NCI-H510A treated with DMSO at 0.1 percent for 48 hours (cell line): ENCODE data around the gene STUM.

Experiments used
- DNase-seq: peaks from one replicate; lab custom pipeline; 2025; lab: John Stamatoyannopoulos, UW

Gene STUM

GRCh38 chr1:226640321-226641136 is 92.0 kb downstream of the STUM start:
- DNase-seq: peak; percentile 64

DNA sequence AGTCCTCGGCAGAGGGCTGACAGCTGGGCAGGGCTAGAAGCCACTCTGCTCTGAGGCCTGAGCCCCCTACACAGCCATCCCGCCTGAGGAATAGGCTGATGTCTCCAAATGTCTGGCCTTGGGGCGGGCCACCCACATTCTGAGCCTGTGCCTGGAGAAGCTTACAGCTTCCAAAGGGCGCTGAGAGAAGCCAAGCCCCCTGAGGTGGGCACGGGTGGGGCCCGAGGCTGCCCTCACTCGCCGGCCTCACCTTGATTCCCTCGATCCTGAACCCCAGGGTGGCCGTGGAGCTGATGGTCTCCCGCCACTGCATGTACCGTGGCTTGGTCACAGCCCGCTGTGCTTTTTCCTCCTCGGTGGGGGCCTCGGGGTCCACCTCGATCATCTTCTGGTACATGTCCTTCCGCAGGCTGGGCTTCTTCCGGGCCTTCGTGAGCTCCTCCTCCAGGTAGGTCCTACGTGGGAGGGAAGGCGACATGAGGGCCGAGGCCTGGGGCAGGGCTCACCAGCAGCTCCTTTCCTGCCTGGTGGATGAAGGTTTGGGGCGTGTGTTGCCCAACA is 93.2 kb downstream of the STUM start:
- no peak for DNase-seq

DNA sequence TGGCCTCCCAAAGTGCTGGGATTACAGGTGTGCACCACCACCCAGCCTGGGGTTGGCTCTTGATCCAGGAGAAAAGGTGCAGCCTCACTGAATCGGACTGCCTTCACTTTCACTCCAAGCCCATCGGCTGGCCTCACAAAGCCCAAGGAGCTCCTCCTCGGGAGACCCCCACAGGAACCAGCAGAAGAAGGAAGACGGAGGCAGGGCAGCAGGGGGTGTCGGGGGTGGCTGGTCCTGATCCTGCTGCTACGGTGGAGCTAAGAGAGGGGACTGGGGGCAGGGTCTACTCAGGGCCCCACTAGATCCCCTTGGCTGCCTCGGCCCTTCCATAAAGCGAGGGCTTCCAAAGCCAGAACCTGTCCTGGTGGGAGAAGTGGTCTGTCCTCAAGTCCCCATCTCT is 93.9 kb downstream of the STUM start:
- no peak for DNase-seq

DNA sequence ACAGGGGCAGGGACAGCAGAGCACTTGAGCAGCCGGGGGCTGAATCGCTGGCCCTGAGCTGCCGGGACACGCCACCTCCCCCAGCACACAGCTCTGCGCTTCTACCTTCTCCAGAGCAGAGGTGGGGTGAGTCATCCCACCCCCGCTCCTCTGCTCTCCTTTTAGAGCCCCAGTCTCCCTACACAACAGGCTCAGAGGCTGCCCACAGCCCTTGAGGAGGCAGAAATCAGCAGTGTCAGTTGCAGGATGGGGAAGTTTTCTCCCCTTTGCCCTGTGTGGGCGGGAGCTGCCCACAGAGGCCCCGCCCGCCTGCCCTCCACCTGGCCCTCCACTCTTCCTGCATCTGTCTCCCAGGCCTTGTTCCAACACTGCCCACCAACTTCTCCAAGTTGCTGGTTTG is 94.6 kb downstream of the STUM start:
- DNase-seq: no peak

- DNase-seq: no peak
Measured at GRCh38 chr1:226643611-226644540, 95.3 kb downstream of the STUM start.

- no peak for DNase-seq
Measured at GRCh38 chr1:226644541-226645176, 96.1 kb downstream of the STUM start.

DNA sequence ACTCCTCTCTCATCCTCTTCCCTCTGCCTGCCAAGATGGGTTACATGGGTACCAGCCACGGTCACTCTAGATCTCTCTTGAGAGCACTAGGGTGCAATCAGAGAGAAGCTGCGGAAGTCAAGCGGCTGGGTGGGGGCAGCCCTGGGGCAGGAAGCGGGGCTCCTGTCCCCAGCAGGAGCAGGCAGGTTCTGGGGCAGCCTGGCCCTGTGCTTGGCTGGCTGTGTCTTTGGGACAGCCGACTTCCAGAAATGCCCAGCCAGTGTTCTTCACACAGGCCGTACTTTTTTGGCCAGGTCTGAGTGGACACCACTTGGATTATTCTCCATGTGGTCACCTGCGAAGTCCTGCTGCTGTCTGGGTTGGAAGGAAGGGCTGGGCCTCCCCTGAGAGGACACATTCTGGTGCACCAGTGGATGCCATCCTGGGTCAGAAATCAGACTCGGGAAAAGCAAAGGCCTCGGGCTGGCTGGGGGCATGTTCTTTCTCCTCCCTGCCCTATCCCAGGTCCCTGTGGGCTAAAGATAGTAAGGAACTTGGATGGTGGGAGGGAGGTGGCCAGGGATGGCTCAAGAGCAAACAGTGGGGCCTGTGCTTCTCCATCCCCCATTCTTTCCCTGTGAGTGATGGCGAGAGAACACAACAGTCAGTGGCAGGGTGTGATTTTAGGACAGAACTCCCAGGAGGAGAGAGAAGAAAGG is 96.9 kb downstream of the STUM start:
- DNase-seq: no peak

DNA sequence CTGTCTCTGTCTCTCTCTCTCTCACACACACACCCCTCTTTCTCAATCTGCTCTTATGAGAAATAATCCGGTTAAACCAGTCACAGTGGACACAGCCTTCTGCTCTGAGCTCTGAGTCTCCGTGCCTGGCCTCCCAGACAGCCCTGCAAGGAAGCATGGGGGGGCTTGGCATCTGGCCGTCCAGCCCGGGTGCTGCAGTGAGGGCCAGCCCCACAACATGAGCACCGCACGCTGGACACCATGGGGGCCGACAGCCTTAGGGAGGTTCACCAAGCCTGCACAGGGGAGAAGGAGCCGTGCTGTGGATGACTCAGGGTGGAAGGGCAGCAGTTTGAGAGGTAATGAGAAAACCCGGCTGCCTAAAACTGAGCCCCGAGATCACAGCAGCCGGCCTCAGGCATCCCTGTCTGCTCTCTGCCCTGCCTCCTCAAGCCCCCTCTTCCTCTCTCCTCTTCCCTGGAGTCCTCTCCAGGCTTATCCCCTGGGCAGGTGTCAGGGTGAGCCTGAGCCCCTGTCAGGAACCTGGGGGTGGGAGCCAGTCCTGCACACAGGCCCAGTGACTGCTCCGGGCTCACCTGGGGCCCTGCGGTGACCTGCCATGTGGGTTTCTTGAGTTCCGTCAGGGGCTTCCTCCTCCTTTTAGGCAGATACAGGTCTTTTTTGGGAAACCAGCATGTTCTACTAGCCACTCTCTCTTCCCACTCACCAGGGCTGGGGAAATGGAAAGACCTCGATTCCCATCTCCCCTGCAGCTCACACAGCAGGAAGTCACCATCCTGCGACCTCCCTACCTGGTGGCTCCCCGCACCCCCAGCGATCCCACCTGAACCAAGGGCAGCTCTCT is 97.7 kb downstream of the STUM start:
- no peak for DNase-seq

- no peak for DNase-seq
Measured at GRCh38 chr1:226646870-226647449, 98.4 kb downstream of the STUM start.

GRCh38 chr1:226647719-226648118 is 99.2 kb downstream of the STUM start:
- DNase-seq: no peak

DNA sequence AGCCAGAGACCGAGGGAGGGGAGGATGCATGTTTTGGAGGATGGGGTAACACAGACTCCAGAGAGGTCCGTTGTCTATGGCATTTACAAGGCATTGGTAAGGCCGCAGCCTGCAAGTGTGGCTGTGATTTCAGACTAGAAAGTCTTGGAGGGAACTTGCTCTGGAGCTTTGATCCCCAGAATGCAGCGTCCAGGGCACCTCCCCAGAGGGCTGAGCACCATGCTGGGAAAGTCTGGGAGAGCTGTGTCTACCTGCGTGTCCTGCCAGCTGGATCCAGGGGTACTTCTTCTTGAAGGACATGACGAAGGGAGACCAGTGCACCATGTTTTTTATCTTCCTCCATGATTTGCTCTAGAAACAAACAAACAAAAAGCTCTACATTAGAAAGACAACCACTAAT is 99.9 kb downstream of the STUM start:
- DNase-seq: no peak

DNA sequence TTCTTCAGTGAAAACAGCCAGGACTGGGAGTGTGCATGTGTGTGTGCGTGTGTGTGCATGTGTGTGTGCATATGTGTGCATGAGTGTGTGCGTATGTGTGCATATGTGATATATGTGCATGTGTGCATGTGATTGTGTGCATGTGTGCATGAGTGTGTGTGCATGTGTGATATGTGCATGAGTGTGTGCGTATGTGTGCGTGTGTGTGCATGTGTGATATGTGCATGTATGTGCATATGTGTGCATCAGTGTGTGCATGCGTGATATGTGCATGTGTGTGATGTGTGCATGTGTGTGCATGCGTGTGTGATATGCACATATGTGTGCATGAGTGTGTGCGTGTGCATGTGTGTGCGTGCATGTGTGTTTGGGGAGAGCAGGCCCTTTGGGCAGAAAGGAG is 100.7 kb downstream of the STUM start:
- no peak for DNase-seq

DNA sequence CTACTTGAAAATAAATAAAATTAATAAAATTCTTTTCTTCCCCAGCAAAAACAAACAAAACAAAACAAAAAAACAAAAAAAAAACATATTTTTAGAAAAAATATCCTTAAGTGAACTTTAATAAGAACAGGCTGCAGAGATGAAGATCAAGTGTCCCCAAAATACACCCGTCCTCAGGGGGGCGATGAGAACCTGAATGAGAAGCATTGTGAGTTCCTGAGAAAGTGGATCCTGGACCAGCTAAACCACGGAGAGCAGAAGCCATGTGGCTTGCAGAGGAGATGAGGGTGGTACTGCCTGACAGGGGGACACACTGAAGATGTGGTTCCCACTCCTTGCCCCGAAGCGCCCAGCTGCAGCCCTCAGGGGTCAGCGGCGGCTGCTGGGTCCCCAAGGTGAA is 101.2 kb downstream of the STUM start:
- DNase-seq: no peak

DNA sequence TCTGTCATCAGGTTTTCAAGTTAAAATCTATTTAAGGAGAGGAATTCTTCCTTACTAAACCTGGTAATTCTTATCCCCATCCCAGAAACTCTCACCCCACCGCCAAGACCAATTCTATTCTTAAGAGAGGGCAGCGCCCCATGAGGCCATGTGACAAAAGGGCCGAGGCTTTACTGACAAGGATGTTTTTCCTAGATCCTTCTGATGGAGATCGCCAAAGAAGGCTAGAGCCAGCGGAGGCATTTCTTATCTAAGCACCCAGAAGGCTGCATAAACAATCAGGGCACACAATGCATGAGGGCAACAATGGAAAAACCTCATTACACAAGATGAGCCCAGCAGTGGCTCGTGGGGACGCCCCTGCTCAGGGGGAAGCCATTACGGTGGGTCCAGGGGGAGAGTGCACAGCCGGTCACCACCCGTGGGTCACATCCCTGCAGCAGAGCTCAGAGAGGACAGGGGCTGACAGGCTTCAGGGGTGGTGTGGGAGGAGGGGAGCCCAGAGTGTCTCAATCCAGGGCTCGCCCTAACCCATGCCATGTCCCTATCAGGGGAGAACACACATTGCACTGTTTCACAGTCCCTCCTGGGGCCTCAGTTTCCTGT is 101.8 kb downstream of the STUM start:
- no peak for DNase-seq

- no peak for DNase-seq
Measured at GRCh38 chr1:226651041-226651731, 102.6 kb downstream of the STUM start.

- no peak for DNase-seq
Measured at GRCh38 chr1:226651732-226652105, 103.2 kb downstream of the STUM start.

DNA sequence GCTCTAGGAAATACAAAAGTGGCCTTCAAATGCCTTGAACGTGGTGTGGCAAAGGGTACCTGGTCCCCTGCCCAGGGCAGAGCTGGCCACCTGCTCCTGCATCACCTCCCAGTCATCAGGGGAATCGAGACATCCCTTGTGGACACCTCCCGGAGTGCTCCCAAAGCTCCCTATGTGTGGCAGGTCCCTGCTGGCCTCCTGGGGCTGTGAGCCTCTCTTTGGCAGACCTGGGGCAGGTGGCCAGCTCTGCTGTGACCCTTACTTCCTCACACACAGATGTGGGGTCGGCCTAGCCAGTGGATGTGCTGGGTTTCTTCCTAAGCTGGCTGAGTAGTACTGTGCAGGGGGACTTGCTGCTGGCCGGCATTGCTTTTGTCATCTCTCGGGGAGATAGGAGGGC is 104.0 kb downstream of the STUM start:
- DNase-seq: no peak

DNA sequence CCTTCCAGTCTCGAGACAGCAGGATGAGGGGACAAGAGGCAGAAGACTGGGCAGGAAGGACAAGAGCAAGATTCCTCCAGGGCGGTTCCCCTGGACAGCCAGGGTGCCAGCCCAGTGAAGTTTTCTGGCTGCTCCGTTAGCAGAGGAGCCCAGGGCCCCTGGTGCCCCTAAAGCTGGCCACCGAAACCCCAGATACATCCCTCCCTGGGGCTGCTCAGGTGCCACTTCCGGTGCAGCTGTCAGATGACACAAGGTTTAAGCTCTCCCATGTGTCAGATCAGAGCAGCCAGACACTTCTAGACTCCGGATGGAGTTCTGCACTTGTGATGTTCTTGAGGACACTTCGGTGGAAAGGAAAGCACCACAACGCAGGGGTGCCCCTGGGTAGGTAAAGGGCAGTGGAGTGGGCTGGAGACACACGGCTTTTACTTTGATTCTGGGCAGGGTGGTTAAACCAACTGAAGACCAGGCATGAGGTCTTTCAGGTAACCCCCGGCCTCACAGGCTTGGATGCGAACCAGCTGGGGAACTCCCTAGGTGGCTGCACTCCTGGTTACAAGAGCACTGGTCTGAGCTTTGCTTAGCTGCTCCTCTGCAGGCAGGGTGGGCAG is 104.9 kb downstream of the STUM start:
- DNase-seq: no peak
